GM23248 (cell line): ENCODE data around the gene NDUFA12.

Experiments used
- EZH2 ChIP-seq: fragments of 200-600 bp; sonication (generic); IDR thresholded peaks from 2 replicates; pipeline ENCODE4 v1.6.1; 2018; ENCODE audit warnings: antibody characterized with exemption, mild to moderate bottlenecking; ENCODE audit not compliant: insufficient read depth, poor library complexity, severe bottlenecking
- EZH2phosphoT487 ChIP-seq: fragments of 200-600 bp; sonication (generic); IDR thresholded peaks from 2 replicates; pipeline ENCODE4 v1.6.1; 2018; ENCODE audit warnings: antibody characterized with exemption, moderate library complexity, mild to moderate bottlenecking, low read depth; ENCODE audit not compliant: insufficient read depth

GRCh38 chr12:94973221-94973620 is 30.3 kb downstream of the NDUFA12 start:
- no peak for TF ChIP-seq EZH2phosphoT487
- TF ChIP-seq EZH2 = no peak
